SH-SY5Y (cell line): ENCODE results near the gene MYH6.

Experiments
- GATA2 ChIP-seq: IDR thresholded peaks from 2 replicates; pipeline ENCODE4 v1.6.1; 2011; ENCODE audit warnings: mild to moderate bottlenecking, low read depth, low read length
- GATA3 ChIP-seq: IDR thresholded peaks from 2 replicates; pipeline ENCODE4 v1.6.1; 2011; ENCODE audit warnings: low read depth, mild to moderate bottlenecking, low read length, moderate library complexity

- no peak for TF ChIP-seq GATA2
- no peak for TF ChIP-seq GATA3
These were observed 26.2 kb downstream of the MYH6 start for GRCh38 chr14:23381871-23382270.
